Esophagus muscularis mucosa (tissue), 4 donors: ENCODE data around the gene SLC2A2.

Experiments
- CTCF ChIP-seq, 3 experiments: fragments of 200-600 bp in 2 of 3; fragments of 450-650 bp in 1 of 3; sonication (generic) in 2 of 3; IDR thresholded peaks; one replicate each; pipeline ENCODE4 v1.5.1; 2017 to 2019; ENCODE audit warnings: antibody characterized with exemption in 3 of 3, mild to moderate bottlenecking in 2 of 3, moderate library complexity in 1 of 3
- EP300 ChIP-seq: sonication (generic); formaldehyde crosslinking; IDR thresholded peaks from one replicate; pipeline ENCODE4 v1.6.1; 2017; ENCODE audit warnings: antibody characterized with exemption
- POLR2A ChIP-seq: fragments of 450-650 bp; IDR thresholded peaks from one replicate; pipeline ENCODE4 v1.6.1; 2017; ENCODE audit warnings: antibody characterized with exemption, moderate library complexity, mild to moderate bottlenecking, low read depth
- POLR2AphosphoS5 ChIP-seq, 2 donors: sonication (generic); formaldehyde crosslinking; IDR thresholded peaks; one replicate each; pipeline ENCODE4 v1.6.1; 2017; ENCODE audit warnings: antibody characterized with exemption in 2 of 2

GRCh38 chr3:171054921-171055320, 28.4 kb upstream of the SLC2A2 start:
- TF ChIP-seq CTCF (IDR thresholded peaks at IDR 0.05) (no peak), POLR2A (no peak), POLR2AphosphoS5 (IDR thresholded peaks at IDR 0.05) (no peak), EP300 (no peak)
